Measurements from ENCODE around the gene ELAVL2. TPM values are rescaled to one million over a fixed set of nuclear protein-coding genes. Genes with fewer than 3 reads are reported as not detected.

The ELAVL2 gene
- polyA plus RNA-seq, 1 donor = 1.2 TPM

DNA sequence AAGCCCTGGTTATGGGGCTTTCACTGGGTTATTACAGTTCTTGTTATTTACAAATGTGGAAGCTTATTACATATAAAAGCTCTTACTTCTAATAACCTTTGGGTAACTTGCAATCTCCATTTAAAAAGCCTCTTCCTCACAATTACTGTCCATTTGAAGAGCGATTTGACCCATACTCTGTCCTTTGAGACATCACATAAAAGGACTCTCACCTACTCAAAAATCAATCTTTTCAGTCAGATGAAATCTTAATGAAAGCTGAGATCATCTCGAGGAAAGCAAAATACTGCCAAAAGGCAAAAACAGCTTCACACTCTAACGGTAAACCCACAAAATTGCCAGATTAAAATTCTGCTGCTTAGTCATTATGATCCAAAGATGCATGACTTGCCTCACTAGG lies 29.8 kb downstream of the ELAVL2 start:
- no peaks in the 10 kb centered on the region for H3K36me3 ChIP-seq (ENCODE audit: control insufficient read depth, insufficient read depth, low read length)
- H3K27me3 ChIP-seq (ENCODE audit: control insufficient read depth, insufficient read depth, low read length) = no peaks in the 10 kb centered on the region
- H3K4me1 ChIP-seq (ENCODE audit: control insufficient read depth, insufficient read depth, low read length) = no peaks in the 10 kb centered on the region
- no peak overlapping the region for H3K4me3 ChIP-seq (ENCODE audit: low read length)
- no peaks in the 10 kb centered on the region for H3K9me3 ChIP-seq (ENCODE audit: control insufficient read depth, low read depth, low read length)
- H3K27ac ChIP-seq (ENCODE audit: low read length) = no peak overlapping the region
- DNase-seq = no peak
- 100% methylated on average over 1 of the region's 3 CpGs for WGBS (ENCODE audit: insufficient coverage, low lambda C conversion rate)

DNA sequence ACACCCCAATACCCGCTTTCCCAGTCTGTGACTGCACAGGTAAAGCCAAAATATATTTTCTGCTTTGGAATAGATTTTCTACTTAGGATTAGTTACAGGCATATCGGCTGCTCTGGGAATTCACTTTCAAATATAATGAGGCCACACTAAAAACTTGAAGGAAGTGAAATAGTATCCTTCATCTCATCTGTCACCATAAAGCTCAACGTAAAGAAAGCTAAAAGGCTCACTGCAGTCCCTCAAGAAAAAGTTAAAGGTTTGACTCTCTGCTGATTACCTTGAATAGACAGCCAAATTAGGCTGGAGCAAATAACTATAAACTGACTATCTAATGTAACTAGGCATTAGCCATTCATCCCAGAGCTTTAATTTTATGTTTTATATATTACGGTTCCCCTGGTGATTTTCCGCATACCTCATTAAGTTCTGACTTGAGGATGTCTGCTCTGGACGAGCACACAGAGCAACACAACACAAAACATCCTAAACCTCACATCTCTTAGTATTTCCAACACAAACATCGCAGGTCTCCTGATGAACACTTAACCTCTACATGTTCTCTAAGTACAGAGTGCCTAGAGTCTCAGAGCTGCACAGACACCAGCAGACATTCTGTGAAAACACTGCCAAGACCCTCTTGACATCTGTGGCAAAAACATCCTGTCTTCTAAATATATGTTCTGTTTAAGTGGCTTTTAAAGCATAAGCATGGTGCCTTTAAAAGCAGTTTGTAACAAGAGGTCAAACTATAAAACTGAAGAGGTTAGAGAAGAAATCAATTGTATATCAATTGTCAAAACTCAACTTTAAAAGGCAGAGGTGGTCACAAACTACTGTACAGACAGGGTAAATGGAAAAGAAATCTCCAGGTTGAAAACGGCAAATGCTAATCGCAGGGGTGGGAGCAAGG lies 35.4 kb downstream of the ELAVL2 start:
- no peak for DNase-seq
- Histone ChIP-seq H3K27me3 (ENCODE audit: control insufficient read depth, insufficient read depth, low read length) (no peaks in the 10 kb centered on the region), H3K27ac (ENCODE audit: low read length) (no peak overlapping the region), H3K9me3 (ENCODE audit: control insufficient read depth, low read depth, low read length) (no peaks in the 10 kb centered on the region), H3K36me3 (ENCODE audit: control insufficient read depth, insufficient read depth, low read length) (no peaks in the 10 kb centered on the region), H3K4me1 (ENCODE audit: control insufficient read depth, insufficient read depth, low read length) (no peaks in the 10 kb centered on the region), H3K4me3 (ENCODE audit: low read length) (no peak overlapping the region)
- WGBS (ENCODE audit: insufficient coverage, low lambda C conversion rate) = 76% methylated on average over 2 of the region's 9 CpGs

DNA sequence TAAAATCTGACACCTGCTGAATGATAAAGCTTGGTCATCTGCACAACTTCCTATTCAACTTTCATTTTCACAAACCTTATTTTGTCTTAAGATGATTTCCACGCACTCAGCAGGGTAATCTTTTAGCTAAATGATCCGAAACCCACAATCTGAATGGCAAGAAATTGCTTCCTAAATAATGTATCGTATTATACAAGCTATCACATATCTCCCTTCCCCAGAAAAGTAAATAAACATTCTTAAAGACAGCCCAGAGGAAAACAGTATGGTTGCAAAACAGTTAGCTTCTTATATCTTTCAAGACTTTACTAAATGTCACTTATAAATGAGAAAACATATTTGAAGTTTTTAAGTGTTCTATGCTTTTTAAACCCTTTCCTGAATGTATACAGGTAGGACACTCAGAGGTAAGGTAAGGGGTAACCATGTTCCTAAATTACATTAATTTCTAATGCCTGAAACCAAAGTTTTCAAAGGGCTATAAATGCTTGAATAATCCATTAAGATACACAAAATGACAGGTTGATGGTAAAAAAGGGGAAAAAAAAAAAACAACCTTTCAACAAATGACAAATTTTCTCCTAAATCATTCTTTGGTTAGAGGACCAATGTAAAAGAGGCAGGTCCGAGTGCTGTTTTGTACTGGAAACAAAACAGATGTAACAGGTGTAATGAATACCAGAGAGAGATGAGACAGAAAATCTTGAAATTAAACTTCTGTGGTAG lies 36.3 kb downstream of the ELAVL2 start:
- no peak for DNase-seq
- no peak overlapping the region for H3K4me3 ChIP-seq (ENCODE audit: low read length)
- H3K27me3 ChIP-seq (ENCODE audit: control insufficient read depth, insufficient read depth, low read length) = no peaks in the 10 kb centered on the region
- H3K4me1 ChIP-seq (ENCODE audit: control insufficient read depth, insufficient read depth, low read length) = no peaks in the 10 kb centered on the region
- H3K9me3 ChIP-seq (ENCODE audit: control insufficient read depth, low read depth, low read length) = no peaks in the 10 kb centered on the region
- H3K36me3 ChIP-seq (ENCODE audit: control insufficient read depth, insufficient read depth, low read length) = no peaks in the 10 kb centered on the region
- H3K27ac ChIP-seq (ENCODE audit: low read length) = no peak overlapping the region
- 84% methylated on average over 2 of the region's 4 CpGs for WGBS (ENCODE audit: insufficient coverage, low lambda C conversion rate)

DNA sequence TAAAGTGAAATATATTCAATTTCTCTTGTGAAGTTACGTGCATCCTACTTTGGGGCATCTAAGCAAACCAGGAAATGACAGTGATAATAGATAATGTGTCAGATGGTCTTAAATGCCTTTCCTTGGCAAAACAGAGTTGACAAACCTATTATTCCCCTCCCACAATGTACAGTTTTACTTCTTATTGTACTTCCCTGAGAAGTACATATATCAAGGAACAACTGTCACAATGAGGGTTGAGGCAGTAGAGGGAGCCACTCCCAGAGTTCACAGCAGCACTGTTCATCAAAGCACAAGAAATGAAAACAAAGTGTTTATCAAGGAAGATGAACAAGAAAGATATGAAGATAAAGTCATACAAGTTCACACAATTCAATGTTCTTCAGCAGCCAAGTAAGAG lies 41.1 kb downstream of the ELAVL2 start:
- no peaks in the 10 kb centered on the region for H3K9me3 ChIP-seq (ENCODE audit: control insufficient read depth, low read depth, low read length)
- no peak for DNase-seq
- H3K4me1 ChIP-seq (ENCODE audit: control insufficient read depth, insufficient read depth, low read length) = no peaks in the 10 kb centered on the region
- WGBS (ENCODE audit: insufficient coverage, low lambda C conversion rate) = no CpG with 5 or more reads among the region's 1 CpG
- H3K27ac ChIP-seq (ENCODE audit: low read length) = no peak overlapping the region
- no peaks in the 10 kb centered on the region for H3K36me3 ChIP-seq (ENCODE audit: control insufficient read depth, insufficient read depth, low read length)
- H3K4me3 ChIP-seq (ENCODE audit: low read length) = no peak overlapping the region
- no peaks in the 10 kb centered on the region for H3K27me3 ChIP-seq (ENCODE audit: control insufficient read depth, insufficient read depth, low read length)

DNA sequence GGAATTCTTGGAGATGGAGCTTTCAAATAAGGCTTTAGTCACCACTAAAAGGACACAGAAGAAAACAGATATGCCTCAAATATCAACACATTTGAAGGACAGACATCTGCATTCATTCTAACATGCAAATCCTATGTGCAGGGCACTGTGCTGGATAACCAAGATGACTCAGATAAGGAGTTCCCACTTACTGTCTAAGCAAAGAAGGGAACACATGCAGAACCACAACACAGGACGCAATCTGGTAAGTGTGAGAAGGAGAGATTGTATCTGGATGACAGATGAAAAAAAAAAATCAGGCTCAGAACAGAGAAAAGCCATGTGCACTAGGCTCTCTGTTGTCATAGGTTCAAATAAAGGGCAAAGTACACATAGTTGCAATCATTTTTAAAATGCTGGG lies 42.5 kb downstream of the ELAVL2 start:
- Histone ChIP-seq H3K9me3 (ENCODE audit: control insufficient read depth, low read depth, low read length) (no peaks in the 10 kb centered on the region), H3K4me3 (ENCODE audit: low read length) (no peak overlapping the region), H3K27me3 (ENCODE audit: control insufficient read depth, insufficient read depth, low read length) (no peaks in the 10 kb centered on the region), H3K27ac (ENCODE audit: low read length) (no peak overlapping the region), H3K4me1 (ENCODE audit: control insufficient read depth, insufficient read depth, low read length) (no peaks in the 10 kb centered on the region), H3K36me3 (ENCODE audit: control insufficient read depth, insufficient read depth, low read length) (no peaks in the 10 kb centered on the region)
- DNase-seq = no peak
- WGBS (ENCODE audit: insufficient coverage, low lambda C conversion rate) = 83% methylated on average over 1 of the region's 1 CpG

DNA sequence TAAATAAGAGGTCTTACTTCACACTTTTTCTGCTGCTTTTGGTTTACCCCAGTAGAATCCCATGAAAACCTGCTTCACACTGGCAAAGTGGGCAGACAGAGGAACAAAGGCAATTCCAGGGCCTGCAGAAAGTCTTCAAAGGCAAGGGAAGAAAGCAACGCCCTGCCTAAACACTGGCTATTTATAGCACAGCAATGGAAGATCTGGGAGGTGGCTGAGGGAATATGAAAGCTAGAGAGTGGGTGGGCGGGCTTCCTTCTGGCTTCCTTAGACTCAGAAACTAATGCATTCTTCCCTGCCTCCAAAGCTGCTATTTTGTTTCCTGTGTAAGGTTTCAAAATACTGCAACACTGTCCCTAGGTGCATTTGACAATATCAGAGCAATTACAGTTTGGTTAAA lies 46.8 kb downstream of the ELAVL2 start:
- Histone ChIP-seq H3K4me3 (ENCODE audit: low read length) (no peak overlapping the region), H3K27ac (ENCODE audit: low read length) (no peak overlapping the region), H3K36me3 (ENCODE audit: control insufficient read depth, insufficient read depth, low read length) (no peaks in the 10 kb centered on the region), H3K4me1 (ENCODE audit: control insufficient read depth, insufficient read depth, low read length) (no peaks in the 10 kb centered on the region), H3K27me3 (ENCODE audit: control insufficient read depth, insufficient read depth, low read length) (no peaks in the 10 kb centered on the region), H3K9me3 (ENCODE audit: control insufficient read depth, low read depth, low read length) (no peaks in the 10 kb centered on the region)
- no peak for DNase-seq
- WGBS (ENCODE audit: insufficient coverage, low lambda C conversion rate) = no CpG with 5 or more reads among the region's 2 CpGs

DNA sequence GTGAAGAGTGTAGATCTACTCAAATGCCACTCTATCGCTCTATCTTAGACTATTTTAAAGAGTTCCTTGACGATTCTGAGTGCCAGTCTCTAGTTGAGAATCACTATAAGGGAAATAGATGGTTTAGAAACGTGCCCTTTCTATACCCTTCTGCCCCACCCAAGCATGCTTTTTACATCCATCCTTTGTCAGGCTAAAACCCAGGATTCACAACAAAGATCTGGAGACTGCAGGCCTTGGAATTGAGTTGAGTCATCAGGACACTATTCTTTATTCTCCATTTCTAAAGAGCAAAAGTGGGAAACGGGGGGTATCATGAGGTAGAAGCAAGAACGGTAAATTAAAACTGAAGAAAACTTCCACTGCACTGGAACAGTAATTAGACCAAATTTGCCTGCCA lies 48.7 kb downstream of the ELAVL2 start:
- Histone ChIP-seq H3K27me3 (ENCODE audit: control insufficient read depth, insufficient read depth, low read length) (no peaks in the 10 kb centered on the region), H3K9me3 (ENCODE audit: control insufficient read depth, low read depth, low read length) (no peaks in the 10 kb centered on the region), H3K4me3 (ENCODE audit: low read length) (no peak overlapping the region), H3K27ac (ENCODE audit: low read length) (no peak overlapping the region), H3K36me3 (ENCODE audit: control insufficient read depth, insufficient read depth, low read length) (no peaks in the 10 kb centered on the region), H3K4me1 (ENCODE audit: control insufficient read depth, insufficient read depth, low read length) (no peaks in the 10 kb centered on the region)
- 100% methylated on average over 1 of the region's 5 CpGs for WGBS (ENCODE audit: insufficient coverage, low lambda C conversion rate)
- DNase-seq = no peak

DNA sequence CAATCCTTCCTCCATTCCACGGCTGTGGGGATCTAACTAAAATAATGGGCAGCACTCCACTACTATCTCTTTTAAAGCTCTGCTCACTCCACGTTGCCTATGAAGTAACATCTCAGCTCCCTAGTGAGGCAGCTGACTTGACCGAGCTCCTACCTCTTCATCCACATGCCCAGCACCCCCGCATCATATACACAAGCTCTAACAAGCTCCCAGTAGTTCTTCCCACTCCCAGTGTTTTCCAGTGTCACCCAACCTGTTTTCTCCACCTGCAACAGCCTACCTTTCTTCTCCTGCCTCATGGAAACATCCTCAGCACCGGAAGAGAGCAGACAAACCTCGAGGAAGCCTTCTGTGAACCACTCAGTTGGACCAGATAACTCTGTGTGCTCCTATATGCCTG lies 50.5 kb downstream of the ELAVL2 start:
- Histone ChIP-seq H3K9me3 (ENCODE audit: control insufficient read depth, low read depth, low read length) (no peaks in the 10 kb centered on the region), H3K4me3 (ENCODE audit: low read length) (no peak overlapping the region), H3K27ac (ENCODE audit: low read length) (no peak overlapping the region), H3K27me3 (ENCODE audit: control insufficient read depth, insufficient read depth, low read length) (no peaks in the 10 kb centered on the region), H3K36me3 (ENCODE audit: control insufficient read depth, insufficient read depth, low read length) (no peaks in the 10 kb centered on the region), H3K4me1 (ENCODE audit: control insufficient read depth, insufficient read depth, low read length) (no peaks in the 10 kb centered on the region)
- DNase-seq = no peak
- 100% methylated on average over 1 of the region's 6 CpGs for WGBS (ENCODE audit: insufficient coverage, low lambda C conversion rate)

DNA sequence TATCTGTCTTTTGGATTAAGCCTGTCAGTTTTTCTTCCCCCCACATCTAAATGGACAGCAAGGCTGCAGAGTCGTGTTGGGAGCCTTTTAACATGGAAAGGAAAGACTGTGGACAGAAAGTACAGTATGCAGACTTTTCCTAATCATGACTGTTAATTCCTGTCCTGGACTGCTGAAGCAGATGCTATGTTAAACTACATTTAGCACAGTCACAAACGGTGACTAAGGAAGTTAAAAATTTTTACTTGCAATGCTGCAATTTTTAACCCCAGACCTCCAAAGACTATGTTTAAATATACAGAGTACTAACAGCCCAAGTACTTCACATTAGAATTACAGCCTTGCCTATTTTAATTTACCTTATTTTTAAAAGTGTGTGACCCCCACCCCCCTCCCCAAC lies 51.8 kb downstream of the ELAVL2 start:
- H3K27me3 ChIP-seq (ENCODE audit: control insufficient read depth, insufficient read depth, low read length) = no peaks in the 10 kb centered on the region
- 33% methylated on average over 1 of the region's 2 CpGs for WGBS (ENCODE audit: insufficient coverage, low lambda C conversion rate)
- H3K9me3 ChIP-seq (ENCODE audit: control insufficient read depth, low read depth, low read length) = no peaks in the 10 kb centered on the region
- H3K4me3 ChIP-seq (ENCODE audit: low read length) = no peak overlapping the region
- H3K27ac ChIP-seq (ENCODE audit: low read length) = no peak overlapping the region
- no peak for DNase-seq
- no peaks in the 10 kb centered on the region for H3K4me1 ChIP-seq (ENCODE audit: control insufficient read depth, insufficient read depth, low read length)
- H3K36me3 ChIP-seq (ENCODE audit: control insufficient read depth, insufficient read depth, low read length) = no peaks in the 10 kb centered on the region

DNA sequence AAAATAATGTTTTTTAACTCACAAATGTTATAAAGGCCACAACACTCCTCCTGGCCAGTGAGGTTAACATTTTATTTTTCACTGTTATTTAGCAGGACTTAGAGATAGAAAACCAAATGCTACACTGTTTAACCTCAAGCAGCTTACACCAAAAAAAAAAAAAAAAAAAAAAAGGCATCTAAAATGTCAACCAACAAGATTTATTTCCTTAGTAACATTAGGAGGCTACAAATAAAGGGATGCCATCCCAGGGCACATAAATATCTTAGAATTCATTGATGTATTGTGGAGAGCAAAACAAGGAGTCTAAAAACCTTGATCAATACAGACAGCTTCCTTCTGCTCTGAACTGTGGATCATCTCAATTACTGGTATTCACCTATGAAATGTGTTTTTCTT lies 53.7 kb downstream of the ELAVL2 start:
- H3K9me3 ChIP-seq (ENCODE audit: control insufficient read depth, low read depth, low read length) = no peaks in the 10 kb centered on the region
- no peaks in the 10 kb centered on the region for H3K27me3 ChIP-seq (ENCODE audit: control insufficient read depth, insufficient read depth, low read length)

More for the DNA sequence above, 53.7 kb downstream of the ELAVL2 start:
- no peak for DNase-seq
- Histone ChIP-seq H3K4me1 (ENCODE audit: control insufficient read depth, insufficient read depth, low read length) (no peaks in the 10 kb centered on the region), H3K4me3 (ENCODE audit: low read length) (no peak overlapping the region), H3K27ac (ENCODE audit: low read length) (no peak overlapping the region), H3K36me3 (ENCODE audit: control insufficient read depth, insufficient read depth, low read length) (no peaks in the 10 kb centered on the region)

Measured in large intestine (tissue), 3 donors.